ENCODE data around the gene IKZF3.

DNA sequence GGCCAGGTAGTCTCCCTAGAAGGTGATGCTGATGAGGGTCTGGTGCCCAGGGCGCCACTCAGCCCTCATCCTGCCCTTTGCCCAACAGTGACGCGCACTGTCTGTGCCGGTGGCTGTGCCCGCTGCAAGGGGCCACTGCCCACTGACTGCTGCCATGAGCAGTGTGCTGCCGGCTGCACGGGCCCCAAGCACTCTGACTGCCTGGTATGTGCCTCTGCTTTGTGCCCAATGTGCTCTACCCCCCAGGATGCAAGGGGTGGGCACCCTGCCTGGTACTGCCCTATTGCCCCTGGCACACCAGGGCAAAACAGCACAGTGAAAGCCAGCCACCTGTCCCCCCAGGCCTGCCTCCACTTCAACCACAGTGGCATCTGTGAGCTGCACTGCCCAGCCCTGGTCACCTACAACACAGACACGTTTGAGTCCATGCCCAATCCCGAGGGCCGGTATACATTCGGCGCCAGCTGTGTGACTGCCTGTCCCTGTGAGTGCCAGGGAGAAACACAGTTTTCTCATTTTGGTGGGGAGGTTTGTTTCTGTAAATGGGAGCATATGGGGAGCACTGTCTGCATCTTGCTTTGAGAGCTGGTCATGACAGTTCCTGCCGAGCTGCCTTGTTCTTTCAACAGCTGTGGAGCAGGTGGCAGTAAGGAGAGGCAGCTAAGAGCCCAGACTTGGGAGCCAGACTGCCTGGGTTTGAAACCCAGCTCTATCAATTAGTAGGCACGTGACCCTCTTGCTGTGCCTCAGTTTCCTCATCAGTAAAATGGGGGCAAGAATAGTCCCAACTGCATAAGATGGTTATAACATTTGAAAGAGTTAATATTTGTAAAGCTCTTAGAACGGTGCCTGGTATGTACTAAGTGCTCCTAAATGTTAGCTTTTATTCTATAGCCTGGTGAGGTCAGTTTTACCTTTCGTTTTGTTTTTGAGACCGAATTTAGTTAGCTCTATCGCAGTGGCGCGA, 153.8 kb downstream of the IKZF3 start:
- TF ChIP-seq, protein P1, sequence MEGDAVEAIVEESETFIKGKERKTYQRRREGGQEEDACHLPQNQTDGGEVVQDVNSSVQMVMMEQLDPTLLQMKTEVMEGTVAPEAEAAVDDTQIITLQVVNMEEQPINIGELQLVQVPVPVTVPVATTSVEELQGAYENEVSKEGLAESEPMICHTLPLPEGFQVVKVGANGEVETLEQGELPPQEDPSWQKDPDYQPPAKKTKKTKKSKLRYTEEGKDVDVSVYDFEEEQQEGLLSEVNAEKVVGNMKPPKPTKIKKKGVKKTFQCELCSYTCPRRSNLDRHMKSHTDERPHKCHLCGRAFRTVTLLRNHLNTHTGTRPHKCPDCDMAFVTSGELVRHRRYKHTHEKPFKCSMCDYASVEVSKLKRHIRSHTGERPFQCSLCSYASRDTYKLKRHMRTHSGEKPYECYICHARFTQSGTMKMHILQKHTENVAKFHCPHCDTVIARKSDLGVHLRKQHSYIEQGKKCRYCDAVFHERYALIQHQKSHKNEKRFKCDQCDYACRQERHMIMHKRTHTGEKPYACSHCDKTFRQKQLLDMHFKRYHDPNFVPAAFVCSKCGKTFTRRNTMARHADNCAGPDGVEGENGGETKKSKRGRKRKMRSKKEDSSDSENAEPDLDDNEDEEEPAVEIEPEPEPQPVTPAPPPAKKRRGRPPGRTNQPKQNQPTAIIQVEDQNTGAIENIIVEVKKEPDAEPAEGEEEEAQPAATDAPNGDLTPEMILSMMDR (IDR thresholded peaks at IDR 0.05; ENCODE audit: insufficient read depth, low read length, poor library complexity, severe bottlenecking), result no peak
- no peak for TF ChIP-seq EZH2phosphoT487 (conservative IDR thresholded peaks at IDR 0.05; ENCODE audit: low read length)

Measured in SU-DHL-6 (cell line).